ENCODE data around the gene ARHGEF12. TPM values are rescaled to one million over a fixed set of nuclear protein-coding genes. Genes with fewer than 3 reads are reported as not detected.

The ARHGEF12 gene
- total and polyA plus RNA-seq, 5 donors from 2014 or later: 3.2 to 29.7 (median 6.3) TPM

DNA sequence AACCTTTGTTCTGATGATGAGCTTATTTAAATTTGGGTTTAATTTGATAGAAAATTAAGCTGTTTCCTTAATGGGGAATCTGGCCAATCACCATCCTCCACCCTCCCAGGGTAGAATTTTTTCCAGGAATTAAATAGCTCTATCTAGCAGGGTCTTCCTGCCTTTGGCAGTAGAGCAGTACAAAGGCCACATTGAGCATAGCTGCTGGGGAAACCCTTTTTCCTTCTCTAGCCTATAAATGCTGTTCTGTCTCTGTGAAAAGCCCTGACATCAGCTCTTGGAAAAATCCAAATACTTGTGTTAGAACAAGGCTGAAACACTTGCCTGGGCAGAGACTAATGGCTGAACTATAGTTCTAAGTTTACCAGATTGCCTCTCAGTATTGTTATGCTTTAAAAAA is 55.1 kb downstream of the ARHGEF12 start:
- Mint-ChIP-seq H3K4me1 (peaks cover 0 to 5% (median 4%) of the 10 kb centered on the region in 4 donors), H3K27me3 (peaks cover 11% of the 10 kb centered on the region), H3K36me3 (no peaks in the 10 kb centered on the region), H3K4me3 (no peak overlapping the region), H3K27ac (no peak overlapping the region), H3K9me3 (peaks cover 0 to 8% (median 3%) of the 10 kb centered on the region in 7 donors)
- Histone ChIP-seq H3K27me3 (ENCODE audit: control insufficient read depth, insufficient read depth, low read length) (no peaks in the 10 kb centered on the region), H3K9me3 (ENCODE audit: control insufficient read depth in 2 of 2, low read length in 2 of 2) (no peaks in the 10 kb centered on the region), H3K4me3 (ENCODE audit: low read depth, low read length) (no peak overlapping the region), H3K4me1 (ENCODE audit: control insufficient read depth, insufficient read depth, low read length, poor library complexity, severe bottlenecking) (no peaks in the 10 kb centered on the region), H3K27ac (ENCODE audit: insufficient read depth, low read length, poor library complexity, severe bottlenecking) (no peak overlapping the region), H3K36me3 (ENCODE audit: control insufficient read depth, insufficient read depth, low read length) (no peaks in the 10 kb centered on the region)
- ATAC-seq (ENCODE audit: low read depth in 2 of 2): no peak
- no peak for DNase-seq

DNA sequence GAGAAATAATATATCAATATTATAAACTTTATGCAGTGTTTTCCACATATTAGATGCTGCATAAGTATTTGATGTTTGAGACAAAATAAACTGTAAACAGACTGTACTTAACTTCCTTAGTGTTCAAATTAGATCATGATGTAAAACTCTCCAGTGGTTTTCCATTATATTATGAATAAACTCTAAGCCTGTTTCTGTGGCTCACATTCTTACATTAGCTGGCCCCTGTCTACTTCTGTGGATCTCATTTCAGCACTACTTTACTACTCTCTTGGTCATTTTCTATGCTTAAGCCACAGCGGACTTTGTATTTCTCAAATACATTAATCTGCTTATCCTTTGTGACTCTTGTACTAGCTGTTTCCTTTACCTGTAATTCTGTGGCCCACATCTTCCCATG is 55.6 kb downstream of the ARHGEF12 start:
- H3K4me1 ChIP-seq (ENCODE audit: control insufficient read depth, insufficient read depth, low read length, poor library complexity, severe bottlenecking): no peaks in the 10 kb centered on the region
- Mint-ChIP-seq H3K27me3 (peaks cover 6% of the 10 kb centered on the region), H3K4me1 (peaks cover 0 to 5% (median 4%) of the 10 kb centered on the region in 4 donors), H3K36me3 (no peaks in the 10 kb centered on the region), H3K9me3 (peaks cover 0 to 8% (median 3%) of the 10 kb centered on the region in 7 donors), H3K27ac (no peak overlapping the region), H3K4me3 (no peak overlapping the region)
- ATAC-seq (ENCODE audit: low read depth in 2 of 2): no peak
- no peaks in the 10 kb centered on the region for H3K36me3 ChIP-seq (ENCODE audit: control insufficient read depth, insufficient read depth, low read length)
- no peak overlapping the region for H3K27ac ChIP-seq (ENCODE audit: insufficient read depth, low read length, poor library complexity, severe bottlenecking)
- no peak overlapping the region for H3K4me3 ChIP-seq (ENCODE audit: low read depth, low read length)
- no peaks in the 10 kb centered on the region for H3K27me3 ChIP-seq (ENCODE audit: control insufficient read depth, insufficient read depth, low read length)
- H3K9me3 ChIP-seq (ENCODE audit: control insufficient read depth in 2 of 2, low read length in 2 of 2): no peaks in the 10 kb centered on the region
- DNase-seq: no peak

DNA sequence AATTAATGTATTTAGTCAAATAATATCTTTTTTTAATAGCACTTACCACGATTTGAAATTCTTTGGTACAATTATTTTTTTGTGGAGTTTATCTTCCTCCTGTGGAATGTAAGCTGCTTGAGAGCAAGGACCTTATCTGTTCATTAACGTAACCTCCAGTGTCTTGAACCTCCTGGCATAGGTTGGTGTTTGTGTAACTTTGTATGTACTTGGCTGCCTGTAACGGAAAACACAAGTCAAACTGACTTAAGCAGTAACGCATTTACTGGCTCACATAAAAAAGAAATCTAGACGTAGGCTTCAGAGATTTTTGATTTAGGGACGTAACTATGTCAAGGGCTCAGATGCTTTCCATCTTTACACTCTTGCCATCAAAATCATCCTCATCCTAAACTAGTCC is 56.1 kb downstream of the ARHGEF12 start:
- H3K36me3 Mint-ChIP-seq: no peaks in the 10 kb centered on the region
- H3K27ac Mint-ChIP-seq: no peak overlapping the region
- no peak for DNase-seq
- Histone ChIP-seq H3K4me1 (ENCODE audit: control insufficient read depth, insufficient read depth, low read length, poor library complexity, severe bottlenecking) (no peaks in the 10 kb centered on the region), H3K36me3 (ENCODE audit: control insufficient read depth, insufficient read depth, low read length) (no peaks in the 10 kb centered on the region), H3K4me3 (ENCODE audit: low read depth, low read length) (no peak overlapping the region), H3K27me3 (ENCODE audit: control insufficient read depth, insufficient read depth, low read length) (no peaks in the 10 kb centered on the region), H3K9me3 (ENCODE audit: control insufficient read depth in 2 of 2, low read length in 2 of 2) (no peaks in the 10 kb centered on the region), H3K27ac (ENCODE audit: insufficient read depth, low read length, poor library complexity, severe bottlenecking) (no peak overlapping the region)
- H3K4me3 Mint-ChIP-seq: no peak overlapping the region
- H3K27me3 Mint-ChIP-seq: peaks cover 5% of the 10 kb centered on the region
- ATAC-seq (ENCODE audit: low read depth in 2 of 2): no peak
- peaks cover 0 to 8% (median 3%) of the 10 kb centered on the region in 7 donors for H3K9me3 Mint-ChIP-seq
- H3K4me1 Mint-ChIP-seq: peaks cover 0 to 5% (median 4%) of the 10 kb centered on the region in 4 donors

DNA sequence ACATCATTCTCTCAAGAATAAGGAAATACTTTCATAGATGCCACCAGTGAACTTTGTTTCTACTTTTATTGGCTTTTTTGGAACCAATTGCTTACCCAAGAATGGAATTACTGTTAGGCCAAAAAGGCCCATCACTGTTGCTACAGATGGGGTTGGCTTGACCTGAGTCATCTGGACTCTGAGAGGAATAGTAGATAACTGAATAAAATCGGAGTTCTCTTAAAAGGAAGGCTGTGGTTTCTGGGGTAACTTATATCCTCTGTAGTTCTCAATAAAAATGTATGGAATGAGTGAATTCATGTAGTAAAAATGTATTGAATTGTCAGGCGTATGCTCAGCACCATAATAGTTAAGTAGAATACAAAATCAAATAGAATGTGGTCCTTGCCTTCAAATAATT is 56.6 kb downstream of the ARHGEF12 start:
- no peak for DNase-seq
- H3K36me3 ChIP-seq (ENCODE audit: control insufficient read depth, insufficient read depth, low read length): no peaks in the 10 kb centered on the region
- peaks cover 0 to 8% (median 3%) of the 10 kb centered on the region in 7 donors for H3K9me3 Mint-ChIP-seq
- no peaks in the 10 kb centered on the region for H3K36me3 Mint-ChIP-seq
- H3K4me3 ChIP-seq (ENCODE audit: low read depth, low read length): no peak overlapping the region
- H3K9me3 ChIP-seq (ENCODE audit: control insufficient read depth in 2 of 2, low read length in 2 of 2): no peaks in the 10 kb centered on the region
- peaks cover 5% of the 10 kb centered on the region for H3K27me3 Mint-ChIP-seq
- no peak overlapping the region for H3K4me3 Mint-ChIP-seq
- H3K4me1 Mint-ChIP-seq: peaks cover 0 to 5% (median 4%) of the 10 kb centered on the region in 4 donors
- no peak overlapping the region for H3K27ac Mint-ChIP-seq
- no peak for ATAC-seq (ENCODE audit: low read depth in 2 of 2)
- no peak overlapping the region for H3K27ac ChIP-seq (ENCODE audit: insufficient read depth, low read length, poor library complexity, severe bottlenecking)
- H3K27me3 ChIP-seq (ENCODE audit: control insufficient read depth, insufficient read depth, low read length): no peaks in the 10 kb centered on the region
- no peaks in the 10 kb centered on the region for H3K4me1 ChIP-seq (ENCODE audit: control insufficient read depth, insufficient read depth, low read length, poor library complexity, severe bottlenecking)

DNA sequence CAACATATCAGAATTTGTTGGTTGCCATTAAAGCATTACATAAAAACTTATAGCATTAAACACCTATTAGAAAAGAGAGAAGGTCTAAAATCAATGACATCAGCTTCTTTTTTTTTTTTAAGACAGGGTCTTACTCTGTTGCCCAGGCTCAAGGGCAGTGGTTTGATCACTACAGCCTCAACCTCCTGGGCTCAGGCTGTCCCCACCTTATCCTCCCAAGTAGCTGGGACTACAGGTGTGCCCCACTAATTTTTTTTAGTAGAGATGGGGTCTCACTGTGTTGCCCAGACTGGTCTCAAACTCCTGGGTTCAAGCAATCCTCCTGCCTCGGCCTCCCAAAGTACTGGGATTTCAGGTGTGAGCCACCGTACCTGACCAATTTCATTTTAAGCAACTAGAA is 57.9 kb downstream of the ARHGEF12 start:
- H3K36me3 Mint-ChIP-seq: no peaks in the 10 kb centered on the region
- H3K27me3 ChIP-seq (ENCODE audit: control insufficient read depth, insufficient read depth, low read length): no peaks in the 10 kb centered on the region
- DNase-seq (no peak), ATAC-seq (ENCODE audit: low read depth in 2 of 2) (no peak)
- H3K4me3 Mint-ChIP-seq: no peak overlapping the region
- H3K9me3 ChIP-seq (ENCODE audit: control insufficient read depth in 2 of 2, low read length in 2 of 2): no peaks in the 10 kb centered on the region
- no peak overlapping the region for H3K4me3 ChIP-seq (ENCODE audit: low read depth, low read length)
- no peaks in the 10 kb centered on the region for H3K36me3 ChIP-seq (ENCODE audit: control insufficient read depth, insufficient read depth, low read length)
- no peak overlapping the region for H3K27ac Mint-ChIP-seq
- peaks cover 0 to 8% (median 3%) of the 10 kb centered on the region in 7 donors for H3K9me3 Mint-ChIP-seq
- no peak overlapping the region for H3K27ac ChIP-seq (ENCODE audit: insufficient read depth, low read length, poor library complexity, severe bottlenecking)
- H3K4me1 Mint-ChIP-seq: peaks cover 0 to 2% (median 0%) of the 10 kb centered on the region in 4 donors
- no peaks in the 10 kb centered on the region for H3K4me1 ChIP-seq (ENCODE audit: control insufficient read depth, insufficient read depth, low read length, poor library complexity, severe bottlenecking)
- no peaks in the 10 kb centered on the region for H3K27me3 Mint-ChIP-seq

DNA sequence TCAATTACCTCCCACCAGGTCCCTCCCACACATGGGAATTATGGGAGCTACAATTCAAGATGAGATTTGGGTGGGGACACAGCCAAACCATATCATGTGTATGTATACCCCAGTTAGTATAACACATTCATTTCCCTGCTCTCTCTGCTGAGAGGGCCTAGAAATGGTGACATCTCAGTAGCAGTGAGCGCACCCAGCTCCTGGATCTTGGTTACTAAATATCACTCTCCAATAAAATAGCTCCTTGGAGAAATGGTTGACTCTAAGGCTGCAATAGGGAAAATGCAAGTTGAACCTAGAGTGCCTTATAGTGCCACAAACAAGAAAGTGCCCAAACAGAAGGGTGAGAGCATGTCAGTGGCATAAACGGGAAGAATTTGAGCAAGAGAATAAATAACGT is 59.6 kb downstream of the ARHGEF12 start:
- no peak overlapping the region for H3K27ac Mint-ChIP-seq
- DNase-seq (no peak), ATAC-seq (ENCODE audit: low read depth in 2 of 2) (no peak)
- peaks cover 0 to 7% (median 0%) of the 10 kb centered on the region in 4 donors for H3K4me1 Mint-ChIP-seq
- peaks cover 0 to 4% (median 1%) of the 10 kb centered on the region in 7 donors for H3K9me3 Mint-ChIP-seq
- no peaks in the 10 kb centered on the region for H3K36me3 ChIP-seq (ENCODE audit: control insufficient read depth, insufficient read depth, low read length)
- no peak overlapping the region for H3K4me3 ChIP-seq (ENCODE audit: low read depth, low read length)
- H3K4me1 ChIP-seq (ENCODE audit: control insufficient read depth, insufficient read depth, low read length, poor library complexity, severe bottlenecking): no peaks in the 10 kb centered on the region
- no peaks in the 10 kb centered on the region for H3K36me3 Mint-ChIP-seq
- H3K27me3 ChIP-seq (ENCODE audit: control insufficient read depth, insufficient read depth, low read length): no peaks in the 10 kb centered on the region
- no peaks in the 10 kb centered on the region for H3K9me3 ChIP-seq (ENCODE audit: control insufficient read depth in 2 of 2, low read length in 2 of 2)
- H3K27me3 Mint-ChIP-seq: no peaks in the 10 kb centered on the region
- no peak overlapping the region for H3K27ac ChIP-seq (ENCODE audit: insufficient read depth, low read length, poor library complexity, severe bottlenecking)
- H3K4me3 Mint-ChIP-seq: no peak overlapping the region

DNA sequence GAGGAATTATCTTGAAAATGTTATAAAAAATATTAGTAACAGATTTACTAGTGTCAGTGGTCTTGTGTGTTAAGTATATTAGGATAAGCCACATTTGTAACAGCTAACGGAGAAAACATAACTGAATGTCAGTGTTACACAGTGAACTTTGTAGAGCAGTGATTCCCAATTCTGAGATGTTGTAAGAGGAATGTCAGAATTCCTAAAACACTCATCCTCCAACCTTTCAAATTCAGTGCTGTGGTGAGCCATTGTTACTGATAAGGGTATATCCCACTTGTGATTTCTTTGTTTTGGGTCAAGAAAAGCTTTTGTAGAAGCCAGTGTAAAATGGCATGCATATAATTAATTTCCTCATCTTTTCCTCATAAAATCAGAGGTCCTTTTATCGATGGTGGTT is 61.9 kb downstream of the ARHGEF12 start:
- DNase-seq (no peak), ATAC-seq (ENCODE audit: low read depth in 2 of 2) (no peak)
- Mint-ChIP-seq H3K27ac (no peak overlapping the region), H3K4me3 (no peak overlapping the region), H3K36me3 (no peaks in the 10 kb centered on the region), H3K4me1 (peaks cover 0 to 7% (median 0%) of the 10 kb centered on the region in 4 donors), H3K27me3 (peaks cover 3% of the 10 kb centered on the region), H3K9me3 (peaks cover 0 to 4% (median 1%) of the 10 kb centered on the region in 7 donors)
- no peaks in the 10 kb centered on the region for H3K9me3 ChIP-seq (ENCODE audit: control insufficient read depth in 2 of 2, low read length in 2 of 2)
- no peak overlapping the region for H3K27ac ChIP-seq (ENCODE audit: insufficient read depth, low read length, poor library complexity, severe bottlenecking)
- no peaks in the 10 kb centered on the region for H3K36me3 ChIP-seq (ENCODE audit: control insufficient read depth, insufficient read depth, low read length)
- no peaks in the 10 kb centered on the region for H3K27me3 ChIP-seq (ENCODE audit: control insufficient read depth, insufficient read depth, low read length)
- no peak overlapping the region for H3K4me3 ChIP-seq (ENCODE audit: low read depth, low read length)
- H3K4me1 ChIP-seq (ENCODE audit: control insufficient read depth, insufficient read depth, low read length, poor library complexity, severe bottlenecking): no peaks in the 10 kb centered on the region

DNA sequence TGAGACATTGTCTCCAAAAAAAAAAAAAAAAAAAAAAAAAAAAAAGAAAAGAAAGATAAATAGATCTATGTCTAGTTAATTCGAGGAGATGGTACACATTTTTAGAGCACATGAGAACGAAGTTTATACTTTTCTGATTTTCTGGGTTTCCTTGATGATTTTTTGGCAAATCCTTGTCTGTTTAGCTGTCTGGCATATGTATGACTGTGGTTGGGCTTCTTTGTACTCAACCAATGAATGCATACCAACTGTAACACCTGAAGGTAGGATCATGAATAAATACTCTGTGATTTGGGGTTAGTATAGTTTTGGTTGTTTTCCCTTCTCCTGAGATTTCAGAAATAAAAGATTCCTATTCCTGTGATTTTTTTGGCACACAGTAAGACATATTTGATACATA is 63.1 kb downstream of the ARHGEF12 start:
- Histone ChIP-seq H3K36me3 (ENCODE audit: control insufficient read depth, insufficient read depth, low read length) (no peaks in the 10 kb centered on the region), H3K27ac (ENCODE audit: insufficient read depth, low read length, poor library complexity, severe bottlenecking) (no peak overlapping the region), H3K4me3 (ENCODE audit: low read depth, low read length) (no peak overlapping the region), H3K9me3 (ENCODE audit: control insufficient read depth in 2 of 2, low read length in 2 of 2) (no peaks in the 10 kb centered on the region), H3K4me1 (ENCODE audit: control insufficient read depth, insufficient read depth, low read length, poor library complexity, severe bottlenecking) (no peaks in the 10 kb centered on the region), H3K27me3 (ENCODE audit: control insufficient read depth, insufficient read depth, low read length) (no peaks in the 10 kb centered on the region)
- ATAC-seq (ENCODE audit: low read depth in 2 of 2) (no peak), DNase-seq (no peak)
- Mint-ChIP-seq H3K27ac (no peak overlapping the region), H3K4me3 (no peak overlapping the region), H3K36me3 (no peaks in the 10 kb centered on the region), H3K27me3 (peaks cover 5% of the 10 kb centered on the region), H3K4me1 (peaks cover 0 to 7% (median 0%) of the 10 kb centered on the region in 4 donors), H3K9me3 (peaks cover 0 to 4% (median 1%) of the 10 kb centered on the region in 7 donors)

Measured in CD4-positive, CD25-positive, alpha-beta regulatory T cell (primary cell).